Hepatocyte (in vitro differentiated cells): ENCODE data around the gene FLT1. TPM values are rescaled to one million over a fixed set of nuclear protein-coding genes. Genes with fewer than 3 reads are reported as not detected.

ENCODE experiments used
- DNase-seq: peaks from one replicate; pipeline ENCODE4 v3.0.0-alpha.2; 2016; ENCODE audit warnings: low spot score
- H2AFZ ChIP-seq: fragments of 200-600 bp; sonication (generic); 2 replicates; pipeline ENCODE4 v1.6.0; 2016; ENCODE audit warnings: antibody characterized with exemption, mild to moderate bottlenecking
- H3K27ac ChIP-seq: fragments of 200-600 bp; sonication (generic); 2 replicates; pipeline ENCODE4 v1.5.1; 2016; ENCODE audit warnings: mild to moderate bottlenecking
- H3K27me3 ChIP-seq: fragments of 200-600 bp; sonication (generic); 2 replicates; pipeline ENCODE4 v1.6.1; 2016
- H3K36me3 ChIP-seq: fragments of 200-600 bp; sonication (generic); replicated peaks from 2 replicates; pipeline ENCODE4 v1.5.1; 2016; ENCODE audit warnings: low read depth; ENCODE audit not compliant: insufficient read depth
- H3K4me1 ChIP-seq: fragments of 200-600 bp; sonication (generic); 2 replicates; pipeline ENCODE4 v1.5.1; 2016; ENCODE audit warnings: mild to moderate bottlenecking, moderate library complexity; ENCODE audit not compliant: insufficient read depth
- H3K4me2 ChIP-seq: fragments of 200-600 bp; sonication (generic); 2 replicates; pipeline ENCODE4 v1.6.0; 2016
- H3K4me3 ChIP-seq: fragments of 200-600 bp; sonication (generic); 2 replicates; pipeline ENCODE4 v1.5.1; 2016; ENCODE audit warnings: mild to moderate bottlenecking
- H3K79me2 ChIP-seq: fragments of 200-600 bp; sonication (generic); 2 replicates; pipeline ENCODE4 v1.6.0; 2017; ENCODE audit warnings: mild to moderate bottlenecking
- H3K9me2 ChIP-seq: fragments of 200-600 bp; sonication (generic); replicated peaks from 2 replicates; pipeline ENCODE4 v1.6.0; 2017; ENCODE audit warnings: mild to moderate bottlenecking; ENCODE audit not compliant: insufficient read depth
- H3K9me3 ChIP-seq: fragments of 200-600 bp; sonication (generic); 2 replicates; pipeline ENCODE4 v1.5.1; 2016; ENCODE audit warnings: low read depth, mild to moderate bottlenecking
- H4K20me1 ChIP-seq: fragments of 200-600 bp; sonication (generic); 2 replicates; pipeline ENCODE4 v1.6.0; 2016; ENCODE audit warnings: mild to moderate bottlenecking; ENCODE audit not compliant: insufficient read depth, poor library complexity, severe bottlenecking
- CTCF ChIP-seq: fragments of 200-600 bp; sonication (generic); IDR thresholded peaks from 2 replicates; pipeline ENCODE4 v1.5.1; 2016; ENCODE audit warnings: antibody characterized with exemption, mild to moderate bottlenecking; ENCODE audit not compliant: poor library complexity
- EZH2 ChIP-seq: fragments of 200-600 bp; sonication (generic); IDR thresholded peaks from 2 replicates; pipeline ENCODE4 v1.6.1; 2016; ENCODE audit warnings: antibody characterized with exemption, mild to moderate bottlenecking, borderline replicate concordance
- EZH2phosphoT487 ChIP-seq: fragments of 200-600 bp; sonication (generic); IDR thresholded peaks from one replicate; pipeline ENCODE4 v1.6.1; 2018; ENCODE audit warnings: antibody characterized with exemption, mild to moderate bottlenecking, low read depth, moderate library complexity; ENCODE audit not compliant: unreplicated experiment, severe bottlenecking
- WGBS: methylation state at CpG from one replicate; pipeline ENCODE4 v1.1.6; 2016; ENCODE audit warnings: low lambda C conversion rate; ENCODE audit errors: missing lambda C conversion rate; 5-methylcytosine and 5-hydroxymethylcytosine counted together
- polyA plus RNA-seq: library from polyadenylated mRNA; unstranded; fragments of >200 nt; fragmentation: Nextera tagmentation; extraction: Ambion mirVana; gene quantifications from 2 replicates; pipeline ENCODE4 v1.2.1, GENCODE V29; 2016
- total RNA-seq: library from RNA; depleted of rRNA; stranded (reverse); fragments of >200 nt; gene quantifications from 2 replicates; pipeline ENCODE4 v1.2.3, GENCODE V29; 2014

Gene FLT1
- total and polyA plus RNA-seq, 2 experiments from 2014 or later, result 30.4 to 40.1 TPM

- Histone ChIP-seq H2AFZ (no peak overlapping the region), H3K79me2 (peaks cover 8% of the 10 kb centered on the region), H3K27me3 (no peaks in the 10 kb centered on the region), H3K36me3 (no peaks in the 10 kb centered on the region), H3K4me3 (no peak overlapping the region), H3K4me1 (no peaks in the 10 kb centered on the region), H3K4me2 (no peak overlapping the region), H3K9me3 (no peaks in the 10 kb centered on the region), H3K9me2 (no peaks in the 10 kb centered on the region), H3K27ac (no peak overlapping the region), H4K20me1 (no peaks in the 10 kb centered on the region)
- 95% methylated on average over 6 of the region's 6 CpGs for WGBS
- TF ChIP-seq EZH2 (no peak), EZH2phosphoT487 (no peak), CTCF (no peak)
- no peak for DNase-seq
Observed at GRCh38 chr13:28251466-28251865, 243.5 kb downstream of the FLT1 start.

- Histone ChIP-seq H3K79me2 (peaks cover 11% of the 10 kb centered on the region), H3K4me3 (no peak overlapping the region), H3K27ac (no peak overlapping the region), H3K27me3 (no peaks in the 10 kb centered on the region), H2AFZ (no peak overlapping the region), H4K20me1 (no peaks in the 10 kb centered on the region), H3K4me1 (no peaks in the 10 kb centered on the region), H3K9me3 (no peaks in the 10 kb centered on the region), H3K36me3 (no peaks in the 10 kb centered on the region), H3K4me2 (no peak overlapping the region), H3K9me2 (no peaks in the 10 kb centered on the region)
- TF ChIP-seq EZH2, result no peak
- WGBS, result 92% methylated on average over 10 of the region's 10 CpGs
- DNase-seq, result no peak
Observed at GRCh38 chr13:28250542-28250941, 244.4 kb downstream of the FLT1 start.

Other genes starting within 250 kb of the FLT1 start
- 88.1 and 96.6 TPM in 2 replicates for gene POMP, start 164.0 kb upstream of the FLT1 start, total RNA-seq
- 198 and 203 TPM in 2 replicates for gene POMP, start 164.0 kb upstream of the FLT1 start, polyA plus RNA-seq
- 48.1 and 48.5 TPM in 2 replicates for gene SLC46A3, start 223.8 kb upstream of the FLT1 start, total RNA-seq
- gene SLC46A3, start 223.8 kb upstream of the FLT1 start, polyA plus RNA-seq, result 21.6 and 27.9 TPM in 2 replicates